ENCODE measurements around the gene PPM1F.

The PPM1F gene

GRCh38 chr22:21977814-21978213 is 25.2 kb upstream of the PPM1F start:
- TF ChIP-seq CTCF (IDR thresholded peaks at IDR 0.05; ENCODE audit: control insufficient read depth, insufficient read depth, low read depth, low read length, missing control alignments), result no peak
- no peak overlapping the region for H3K4me3 ChIP-seq (ENCODE audit: control insufficient read depth, low read depth, low read length)
- DNase-seq (ENCODE audit: low read depth), result no peak

DNA sequence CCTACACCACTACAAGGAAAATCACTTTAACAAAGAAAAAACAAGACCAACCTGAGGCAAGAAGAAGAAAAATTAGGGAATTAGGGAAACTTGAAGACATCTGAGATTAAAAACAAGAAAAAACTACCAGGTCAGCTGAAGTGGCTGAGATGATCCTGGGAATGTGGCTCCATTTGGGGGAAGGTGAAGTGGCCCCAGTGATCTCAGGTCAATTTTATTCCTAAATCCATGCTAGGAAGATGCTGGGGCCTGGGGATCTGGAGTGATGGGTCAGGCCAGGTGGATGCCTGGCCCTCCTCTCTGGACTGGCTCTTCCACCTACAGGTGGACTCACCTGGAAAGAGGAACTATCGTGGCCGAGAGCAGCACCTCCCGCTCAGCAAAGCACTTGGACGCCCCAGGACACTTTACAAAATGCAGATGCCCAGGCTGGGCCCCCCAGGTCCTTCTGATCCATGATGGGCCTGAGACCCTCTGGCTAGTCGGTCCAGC is 23.3 kb upstream of the PPM1F start:
- DNase-seq (ENCODE audit: low read depth), result no peak
- TF ChIP-seq CTCF (IDR thresholded peaks at IDR 0.05; ENCODE audit: control insufficient read depth, insufficient read depth, low read depth, low read length, missing control alignments), result no peak

GRCh38 chr22:21975273-21975672 is 22.6 kb upstream of the PPM1F start:
- no peak for TF ChIP-seq CTCF (IDR thresholded peaks at IDR 0.05; ENCODE audit: control insufficient read depth, insufficient read depth, low read depth, low read length, missing control alignments)
- H3K4me3 ChIP-seq (ENCODE audit: control insufficient read depth, low read depth, low read length), result no peak overlapping the region
- no peak for DNase-seq (ENCODE audit: low read depth)

More for the DNA sequence above, 23.3 kb upstream of the PPM1F start:
- H3K4me3 ChIP-seq (ENCODE audit: control insufficient read depth, low read depth, low read length), result no peak overlapping the region

GRCh38 chr22:21974058-21974649 is 21.5 kb upstream of the PPM1F start:
- H3K4me3 ChIP-seq (ENCODE audit: control insufficient read depth, low read depth, low read length), result no peak overlapping the region
- no peak for DNase-seq (ENCODE audit: low read depth)
- no peak for TF ChIP-seq CTCF (IDR thresholded peaks at IDR 0.05; ENCODE audit: control insufficient read depth, insufficient read depth, low read depth, low read length, missing control alignments)

- no peak overlapping the region for H3K4me3 ChIP-seq (ENCODE audit: control insufficient read depth, low read depth, low read length)
- DNase-seq (ENCODE audit: low read depth), result no peak
- no peak for TF ChIP-seq CTCF (IDR thresholded peaks at IDR 0.05; ENCODE audit: control insufficient read depth, insufficient read depth, low read depth, low read length, missing control alignments)
Measured at GRCh38 chr22:21972806-21973205, 20.2 kb upstream of the PPM1F start.

- TF ChIP-seq CTCF (IDR thresholded peaks at IDR 0.05; ENCODE audit: control insufficient read depth, insufficient read depth, low read depth, low read length, missing control alignments), result peak; percentile 85
- DNase-seq (ENCODE audit: low read depth), result no peak
- H3K4me3 ChIP-seq (ENCODE audit: control insufficient read depth, low read depth, low read length), result no peak overlapping the region
Measured at GRCh38 chr22:21972293-21972779, 19.7 kb upstream of the PPM1F start.
